Measurements from ENCODE around the gene CCZ1B.
"Not testable (repeated sequence)": the region's sequence is repeated elsewhere in the genome, so short reads cannot be mapped to it uniquely, and the experiment has no call there.

Gene CCZ1B

DNA sequence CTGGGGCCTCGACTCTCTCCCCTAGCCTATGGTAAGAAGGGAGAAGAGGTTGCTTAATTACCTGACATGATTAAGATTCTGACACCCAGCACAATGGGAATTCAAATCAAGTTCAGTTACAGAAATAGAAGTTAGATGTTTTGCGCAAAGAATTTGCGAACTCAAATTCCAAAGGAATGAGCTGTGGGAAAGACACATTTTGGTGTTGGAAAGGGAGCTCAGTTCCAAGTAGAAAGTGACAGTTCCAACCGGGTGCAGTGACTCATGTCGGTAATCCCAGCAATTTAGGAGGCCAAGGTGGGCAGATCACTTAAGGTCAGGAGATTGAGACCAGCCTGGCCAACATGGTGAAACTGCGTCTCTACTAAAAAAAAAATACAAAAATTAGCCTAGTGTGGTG is 4.0 kb upstream of the CCZ1B start:
- not testable (repeated sequence) for DNase-seq

DNA sequence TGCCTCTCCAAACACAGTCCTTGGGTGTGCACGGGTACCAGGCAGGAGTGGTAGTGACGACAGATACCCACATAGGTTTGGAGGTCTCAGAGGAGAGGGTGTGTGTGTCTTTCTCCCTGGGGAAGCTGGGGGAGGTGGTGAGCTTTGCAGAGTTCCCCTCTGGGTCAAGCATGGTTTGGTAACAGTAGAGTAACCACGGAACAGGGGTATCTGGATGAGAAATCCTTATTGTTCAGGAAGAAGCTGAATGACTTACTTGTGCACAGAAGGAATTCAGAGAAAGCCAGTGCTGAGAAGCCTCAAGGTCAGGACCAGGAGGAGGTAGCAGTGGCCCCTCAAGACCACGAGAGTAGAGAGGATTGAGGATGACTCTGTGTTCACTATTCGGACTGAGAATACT is 3.5 kb upstream of the CCZ1B start:
- not testable (repeated sequence) for DNase-seq

- not testable (repeated sequence) for DNase-seq
These were observed 1.1 kb upstream of the CCZ1B start for GRCh38 chr7:6827180-6827579.

DNA sequence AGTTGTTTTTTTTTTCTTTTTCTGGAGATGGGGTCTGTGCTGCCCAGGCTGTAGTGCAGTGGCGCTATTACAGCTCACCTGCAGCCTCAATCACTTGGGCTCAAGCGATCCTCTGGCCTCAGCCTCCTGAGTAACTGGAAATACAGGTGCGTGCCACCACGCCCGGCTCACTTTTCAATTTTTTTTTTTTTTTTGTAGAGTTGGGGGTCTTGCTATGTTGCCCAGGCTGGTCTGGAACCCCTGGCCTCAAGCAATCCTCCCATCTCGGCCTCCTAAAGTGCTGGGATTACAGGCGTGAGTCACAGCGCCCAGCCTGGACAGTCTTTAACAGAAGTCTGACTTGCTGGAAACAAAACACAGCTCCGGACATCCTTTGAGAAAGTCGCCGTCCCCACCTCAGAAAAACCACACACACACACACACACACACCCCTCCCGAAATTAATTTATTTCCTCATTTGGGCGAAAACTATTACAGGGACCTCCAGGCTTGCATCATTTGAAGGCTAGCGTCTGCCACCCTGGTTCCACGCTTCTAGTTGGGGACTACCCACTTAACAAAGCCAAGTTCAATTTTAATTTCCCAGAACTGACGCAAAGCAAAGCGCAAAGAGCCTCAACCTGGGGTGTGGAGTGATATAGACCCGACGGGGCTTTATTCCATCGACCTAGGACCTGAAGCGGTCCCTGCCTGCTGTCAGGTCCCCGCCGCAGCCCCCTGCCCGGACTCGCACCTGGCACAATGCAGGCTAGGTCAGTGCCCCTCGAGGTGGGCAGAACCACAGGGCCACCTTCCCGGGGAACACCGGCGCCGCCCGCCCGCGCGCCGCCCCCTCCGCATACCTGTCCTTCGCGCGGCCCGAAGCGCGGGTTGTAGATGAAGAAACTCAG is 594 bp downstream of the CCZ1B start:
- not testable (repeated sequence) for DNase-seq

GRCh38 chr7:6821622-6822021 is 4.5 kb downstream of the CCZ1B start:
- not testable (repeated sequence) for DNase-seq

DNA sequence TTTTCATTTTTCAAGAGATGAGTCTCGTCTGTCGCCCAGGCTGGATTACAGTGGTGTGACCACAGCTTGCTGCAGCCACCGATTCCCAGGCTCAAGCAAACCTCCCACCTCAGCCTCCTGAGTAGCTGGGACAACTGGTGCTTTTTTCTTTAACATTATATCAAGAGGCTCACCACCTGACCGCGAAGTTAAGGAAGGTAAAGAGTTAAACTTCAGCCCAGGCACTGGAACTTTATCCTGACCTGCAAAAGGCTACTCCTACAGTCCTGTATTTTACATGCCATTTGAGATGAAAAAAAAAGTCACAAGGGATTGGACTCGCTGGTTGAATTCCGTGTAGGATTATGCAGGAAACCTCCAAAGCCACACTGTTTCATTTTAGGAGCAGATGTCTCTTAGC is 10.6 kb downstream of the CCZ1B start:
- not testable (repeated sequence) for DNase-seq

DNA sequence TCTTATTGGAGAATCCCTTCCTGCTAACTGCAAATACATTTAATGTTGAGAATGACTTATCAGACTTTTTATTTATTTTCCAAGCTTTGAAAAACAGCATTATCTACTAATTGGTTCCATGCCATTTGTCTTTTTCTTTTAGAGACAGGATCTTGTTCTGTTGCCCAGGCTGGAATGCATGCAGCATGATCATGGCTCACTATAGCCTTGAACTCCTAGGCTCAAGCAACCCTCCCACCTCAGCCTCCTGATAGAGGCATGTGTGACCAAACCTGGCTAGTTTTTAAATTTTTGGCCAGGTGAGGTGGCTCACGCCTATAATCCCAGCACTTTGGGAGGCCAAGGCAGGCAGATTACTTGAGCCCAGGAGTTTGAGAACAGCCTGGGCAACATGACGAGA is 13.1 kb downstream of the CCZ1B start:
- not testable (repeated sequence) for DNase-seq

DNA sequence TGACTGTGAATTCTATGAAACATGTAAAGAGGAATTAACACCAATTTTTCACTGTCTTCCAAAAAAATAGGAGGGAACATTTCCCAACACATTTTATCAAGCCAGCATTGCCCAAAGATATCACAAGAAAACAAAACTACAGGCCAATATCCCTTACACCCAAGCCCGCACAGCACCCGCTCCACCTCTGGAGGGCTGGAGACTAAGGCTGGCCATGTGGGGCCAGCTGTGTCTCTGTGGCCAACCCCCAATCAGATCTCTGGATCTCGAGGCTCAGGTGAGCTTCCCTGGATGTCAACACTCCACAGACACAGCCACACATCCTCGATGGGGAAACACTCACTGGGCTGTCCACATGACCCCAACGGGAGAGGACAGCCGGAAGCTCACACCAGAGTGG is 18.1 kb downstream of the CCZ1B start:
- DNase-seq = not testable (repeated sequence)

- not testable (repeated sequence) for DNase-seq
These were observed 18.6 kb downstream of the CCZ1B start for GRCh38 chr7:6807393-6807918.

DNA sequence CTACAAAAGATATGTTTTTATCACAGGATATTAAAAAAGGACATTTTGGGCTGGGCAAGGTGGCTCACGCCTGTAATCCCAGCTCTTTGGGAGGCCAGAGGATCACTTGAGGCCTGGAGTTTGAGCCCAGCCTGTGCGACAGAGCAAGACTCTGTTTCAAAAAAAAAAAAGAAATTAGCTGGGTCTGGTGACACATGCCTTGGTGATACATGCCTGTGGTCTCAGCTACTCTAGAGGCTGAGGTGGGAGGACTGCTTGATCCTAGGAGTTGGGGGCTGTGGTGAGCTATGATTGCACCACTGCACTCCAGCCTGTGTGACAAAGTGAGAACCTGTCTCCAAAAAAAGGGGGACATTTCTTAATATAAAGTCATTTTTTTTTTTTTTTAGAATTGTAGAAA is 25.7 kb downstream of the CCZ1B start:
- not testable (repeated sequence) for DNase-seq

GRCh38 chr7:6799887-6800286 is 26.2 kb downstream of the CCZ1B start:
- not testable (repeated sequence) for DNase-seq

DNA sequence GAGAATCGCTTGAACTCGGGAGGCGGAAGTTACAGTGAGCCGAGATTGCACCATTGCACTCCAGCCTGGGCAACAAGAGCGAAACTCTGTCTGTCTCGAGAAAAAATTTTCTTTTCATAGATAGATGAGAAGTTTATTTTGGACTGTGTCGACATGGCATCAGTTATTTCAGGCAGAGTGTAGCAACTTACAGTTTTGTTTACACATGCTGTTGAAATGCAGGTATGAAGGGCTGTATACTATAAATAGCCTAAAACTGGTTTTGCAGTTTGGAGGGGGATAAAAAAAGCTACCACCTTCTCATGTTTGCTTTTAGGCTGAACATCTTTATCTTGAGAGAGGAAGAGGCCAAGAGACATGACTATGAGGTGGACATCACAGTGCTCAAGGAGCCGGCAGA is 28.0 kb downstream of the CCZ1B start:
- not testable (repeated sequence) for DNase-seq

DNA sequence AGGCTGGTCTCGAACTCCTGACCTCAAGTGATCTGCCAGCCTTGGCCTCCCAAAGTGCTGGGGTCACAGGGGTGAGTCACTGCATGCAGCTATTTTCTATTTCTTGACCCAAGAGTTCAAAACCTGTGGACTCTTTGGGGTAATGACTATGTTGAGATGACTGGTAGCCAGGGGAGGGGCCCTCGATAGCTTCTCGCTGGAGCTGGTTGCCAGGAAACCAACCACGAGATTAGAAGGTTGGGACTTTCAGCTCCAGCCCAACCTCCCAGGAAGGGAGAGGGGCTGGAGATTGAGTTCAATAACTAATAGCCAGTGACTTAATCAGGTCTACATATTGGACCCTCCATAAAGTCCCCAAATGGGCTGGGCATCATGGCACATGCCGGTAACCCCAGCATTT is 28.9 kb downstream of the CCZ1B start:
- not testable (repeated sequence) for DNase-seq

GRCh38 chr7:6794276-6794675 is 31.8 kb downstream of the CCZ1B start:
- DNase-seq = not testable (repeated sequence)

- not testable (repeated sequence) for DNase-seq
These were observed 33.8 kb downstream of the CCZ1B start for GRCh38 chr7:6792113-6792872.

DNA sequence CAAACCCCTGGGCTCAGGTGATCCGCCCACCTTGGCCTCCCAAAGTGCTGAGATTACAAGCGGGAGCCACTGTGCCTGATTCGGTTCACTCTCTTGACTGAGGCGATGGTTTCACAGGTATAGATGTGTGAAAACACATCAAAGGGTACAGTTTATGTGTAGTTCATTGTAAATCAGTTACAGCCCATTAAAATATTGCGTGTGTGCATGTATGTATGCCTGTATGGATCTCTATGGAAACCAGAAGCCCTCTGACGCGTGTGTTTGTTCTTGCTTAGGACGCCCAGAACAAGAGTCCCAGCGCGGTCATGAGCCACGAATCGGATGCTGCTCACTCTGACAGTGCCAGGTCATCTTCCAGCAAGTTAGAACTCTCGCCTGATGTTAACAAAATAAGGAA is 36.7 kb downstream of the CCZ1B start:
- not testable (repeated sequence) for DNase-seq

GRCh38 chr7:6781581-6781980 is 44.5 kb downstream of the CCZ1B start:
- not testable (repeated sequence) for DNase-seq

DNA sequence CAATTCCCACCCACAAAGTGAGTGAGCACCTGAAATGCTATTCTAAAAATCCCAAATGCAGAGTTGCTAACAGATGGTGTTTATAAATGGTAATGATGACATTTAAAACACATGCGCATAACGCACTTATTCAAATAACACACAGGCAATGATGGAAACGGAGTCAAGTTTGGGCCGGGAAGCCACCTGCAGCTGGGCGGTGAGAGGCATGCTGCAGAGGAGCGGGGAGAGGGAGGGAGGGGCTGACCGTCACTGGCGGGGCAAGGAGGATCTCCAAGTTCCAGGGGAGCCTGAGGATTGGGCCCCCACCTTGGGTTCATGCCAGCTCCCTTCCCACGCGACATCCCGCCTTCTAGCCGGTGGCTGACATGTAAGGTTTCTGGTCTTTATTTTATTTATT is 64.9 kb downstream of the CCZ1B start:
- DNase-seq = not testable (repeated sequence)

GRCh38 chr7:6753964-6754363 is 72.1 kb downstream of the CCZ1B start, which contains the start of gene RSPH10B2:
TSS of gene RSPH10B2 (plus strand) at chr7:6754103. CDS start at chr7:6757678, 3,575 bp downstream.
- not testable (repeated sequence) for DNase-seq

- not testable (repeated sequence) for DNase-seq
These were observed 75.9 kb downstream of the CCZ1B start for GRCh38 chr7:6750173-6750572.

DNA sequence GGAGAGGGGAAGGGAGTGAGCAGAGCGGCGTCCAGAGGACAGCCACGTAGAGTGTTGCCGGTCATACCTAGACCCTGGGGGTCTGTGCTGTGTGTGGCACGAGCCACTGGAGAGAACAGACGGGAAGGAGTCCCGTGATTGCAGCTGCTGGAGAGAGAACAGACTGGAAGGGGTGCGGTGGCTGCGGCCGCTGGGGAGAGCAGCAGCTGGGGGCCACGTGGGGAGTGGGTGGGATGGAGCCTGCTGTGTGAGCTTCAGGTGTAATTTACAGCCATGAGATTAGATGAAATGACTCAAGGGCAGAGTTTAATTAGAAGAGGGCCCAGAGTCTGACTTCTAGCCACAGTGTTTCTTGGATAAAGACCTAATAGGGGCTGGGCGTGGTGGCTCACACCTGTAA is 76.7 kb downstream of the CCZ1B start:
- DNase-seq = not testable (repeated sequence)

Data from DMS 273 treated with DMSO at 0.1 percent for 48 hours (cell line).